B cell (primary cell): ENCODE data around the gene CCDC136.

Source experiments
- EZH2 ChIP-seq: IDR thresholded peaks from 2 replicates; pipeline ENCODE4 v1.6.1; 2012; ENCODE audit warnings: borderline replicate concordance, low read depth, mild to moderate bottlenecking, moderate library complexity, low read length; ENCODE audit not compliant: insufficient read depth, poor library complexity, severe bottlenecking
- TF ChIP-seq, protein P1 (sequence below): fragments of 200-600 bp; IDR thresholded peaks from one replicate; pipeline ENCODE4 v1.8.0; 2022; ENCODE audit warnings: antibody characterized with exemption, mild to moderate bottlenecking

DNA sequence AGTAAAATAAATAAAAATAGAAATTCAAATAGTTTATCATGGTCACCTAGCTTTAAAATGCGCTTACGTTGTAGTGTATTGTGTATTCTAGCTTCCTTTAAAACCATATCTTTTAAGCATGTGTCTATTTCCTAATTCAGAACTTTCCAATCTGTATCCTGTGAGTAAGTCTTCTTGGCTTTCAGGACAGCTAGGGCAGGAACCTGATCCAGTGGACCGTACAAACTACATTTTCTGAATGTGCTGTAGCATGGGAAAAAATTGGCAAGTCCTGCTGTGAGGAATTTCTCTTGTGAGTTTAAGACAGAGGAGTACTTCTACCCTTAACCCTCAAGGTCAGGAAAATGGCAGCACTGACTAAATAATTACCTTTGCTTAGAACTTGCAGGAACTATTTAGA is 28.2 kb upstream of the CCDC136 start:
- TF ChIP-seq, protein P1, sequence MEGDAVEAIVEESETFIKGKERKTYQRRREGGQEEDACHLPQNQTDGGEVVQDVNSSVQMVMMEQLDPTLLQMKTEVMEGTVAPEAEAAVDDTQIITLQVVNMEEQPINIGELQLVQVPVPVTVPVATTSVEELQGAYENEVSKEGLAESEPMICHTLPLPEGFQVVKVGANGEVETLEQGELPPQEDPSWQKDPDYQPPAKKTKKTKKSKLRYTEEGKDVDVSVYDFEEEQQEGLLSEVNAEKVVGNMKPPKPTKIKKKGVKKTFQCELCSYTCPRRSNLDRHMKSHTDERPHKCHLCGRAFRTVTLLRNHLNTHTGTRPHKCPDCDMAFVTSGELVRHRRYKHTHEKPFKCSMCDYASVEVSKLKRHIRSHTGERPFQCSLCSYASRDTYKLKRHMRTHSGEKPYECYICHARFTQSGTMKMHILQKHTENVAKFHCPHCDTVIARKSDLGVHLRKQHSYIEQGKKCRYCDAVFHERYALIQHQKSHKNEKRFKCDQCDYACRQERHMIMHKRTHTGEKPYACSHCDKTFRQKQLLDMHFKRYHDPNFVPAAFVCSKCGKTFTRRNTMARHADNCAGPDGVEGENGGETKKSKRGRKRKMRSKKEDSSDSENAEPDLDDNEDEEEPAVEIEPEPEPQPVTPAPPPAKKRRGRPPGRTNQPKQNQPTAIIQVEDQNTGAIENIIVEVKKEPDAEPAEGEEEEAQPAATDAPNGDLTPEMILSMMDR: no peak
- TF ChIP-seq EZH2: no peak
